ENCODE data around the gene SFXN4. TPM values are rescaled to one million over a fixed set of nuclear protein-coding genes. Genes with fewer than 3 reads are reported as not detected.
A peak's percentile ranks its signal among the peaks of the same experiment; 100 is the strongest.

The SFXN4 gene, protein sequence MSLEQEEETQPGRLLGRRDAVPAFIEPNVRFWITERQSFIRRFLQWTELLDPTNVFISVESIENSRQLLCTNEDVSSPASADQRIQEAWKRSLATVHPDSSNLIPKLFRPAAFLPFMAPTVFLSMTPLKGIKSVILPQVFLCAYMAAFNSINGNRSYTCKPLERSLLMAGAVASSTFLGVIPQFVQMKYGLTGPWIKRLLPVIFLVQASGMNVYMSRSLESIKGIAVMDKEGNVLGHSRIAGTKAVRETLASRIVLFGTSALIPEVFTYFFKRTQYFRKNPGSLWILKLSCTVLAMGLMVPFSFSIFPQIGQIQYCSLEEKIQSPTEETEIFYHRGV
- total RNA-seq (2014; rRNA removed; shearing (Covaris generic)) (22.3 and 51.6 TPM in 2 replicates), polyA plus RNA-seq (2016; fragmentation: Nextera tagmentation; extraction: Ambion mirVana) (18.6 and 20.1 TPM in 2 replicates)
- long read RNA-seq, transcript SFXN4-201 (14 exons, 1,363 nt), result major isoform, 14 of 25 reads
- long read RNA-seq, partial matches to known transcripts, result 0 of 25 reads
- long read RNA-seq, other reads (novel, unspliced or antisense), result 11 of 25 reads

- Histone ChIP-seq H2AFZ (peak within 1 kb of the TSS; percentile 91), H3K79me2 (replicated peaks; ENCODE audit: insufficient read depth) (peaks cover 4% of the 10 kb centered on the region), H3K27me3 (ENCODE audit: insufficient read depth) (no peaks in the 10 kb centered on the region), H3K27ac (ENCODE audit: low read depth) (no peak within 1 kb of the TSS; the same call in 1 of the 2 replicates), H3K36me3 (ENCODE audit: insufficient read depth) (peaks cover 28% of the 10 kb centered on the region), H3K4me1 (ENCODE audit: insufficient read depth) (peaks cover 13% of the 10 kb centered on the region), H4K20me1 (replicated peaks; ENCODE audit: insufficient read depth) (peaks cover 13% of the 10 kb centered on the region), H3K4me3 (peak within 1 kb of the TSS; percentile 90), H3K9me2 (ENCODE audit: insufficient read depth) (no peaks in the 10 kb centered on the region), H3K4me2 (peak within 1 kb of the TSS; percentile 95), H3F3A (replicated peaks; ENCODE audit: low read depth) (peaks cover 20% of the 10 kb centered on the region; the same call in 1 of the 2 replicates)
- TF ChIP-seq POLR2AphosphoS5 (IDR thresholded peaks at IDR 0.05; ENCODE audit: low read depth) (peak; percentile 55), ZNF331 (CRISPR knock-in tag; IDR thresholded peaks at IDR 0.05; ENCODE audit: low read depth) (no peak), CTCF (conservative IDR thresholded peaks at IDR 0.05; ENCODE audit: low read depth in 2 of 2) (0 out of 4 replicates have a peak, but pooled peaks of 1 of the 2 experiments have one; percentile 13), EZH2phosphoT487 (IDR thresholded peaks at IDR 0.05; ENCODE audit: unreplicated experiment) (no peak)
- peak; percentile 78 for ATAC-seq
- Mint-ChIP-seq H3K4me3 (peak within 1 kb of the TSS; percentile 88), H3K27me3 (ENCODE audit: insufficient read depth, low read depth, poor library complexity) (peaks cover 9% of the 10 kb centered on the region), H3K9me3 (no peaks in the 10 kb centered on the region), H3K27ac (peak within 1 kb of the TSS; percentile 48; the same call in 1 of the 2 replicates), H3K36me3 (ENCODE audit: low read depth) (peaks cover 48% of the 10 kb centered on the region), H3K4me1 (peaks cover 11% of the 10 kb centered on the region)
- peak; percentile 67 for DNase-seq (ENCODE audit: low spot score)
These were observed at the start of gene SFXN4 for GRCh38 chr10:119165171-119166117. Gene SFXN4 (minus strand): TSS chr10:119165714. CDS start chr10:119165647, 67 bp downstream.

GRCh38 chr10:119211625-119212441 lies 46.3 kb upstream of the SFXN4 start:
- H2AFZ ChIP-seq, result no peak overlapping the region
- no peaks in the 10 kb centered on the region; the same call in 1 of the 2 replicates for H4K20me1 ChIP-seq (replicated peaks; ENCODE audit: insufficient read depth)
- no peaks in the 10 kb centered on the region for H3K36me3 ChIP-seq (ENCODE audit: insufficient read depth)
- H3K4me2 ChIP-seq, result no peak overlapping the region; the same call in 1 of the 2 replicates
- peaks cover 6% of the 10 kb centered on the region; the same call in 1 of the 2 replicates for H3F3A ChIP-seq (replicated peaks; ENCODE audit: low read depth)
- ATAC-seq (no peak), DNase-seq (ENCODE audit: low spot score) (no peak)
- no peak overlapping the region for H3K27ac ChIP-seq (ENCODE audit: low read depth)
- H3K4me1 Mint-ChIP-seq, result peaks cover 52% of the 10 kb centered on the region
- H3K4me3 Mint-ChIP-seq, result no peak overlapping the region
- H3K9me3 Mint-ChIP-seq, result no peaks in the 10 kb centered on the region
- no peaks in the 10 kb centered on the region for H3K9me2 ChIP-seq (ENCODE audit: insufficient read depth)
- peaks cover 18% of the 10 kb centered on the region for H3K27me3 ChIP-seq (ENCODE audit: insufficient read depth)
- no peak overlapping the region for H3K4me3 ChIP-seq
- H3K27ac Mint-ChIP-seq, result no peak overlapping the region
- H3K4me1 ChIP-seq (ENCODE audit: insufficient read depth), result peaks cover 44% of the 10 kb centered on the region
- H3K27me3 Mint-ChIP-seq (ENCODE audit: insufficient read depth, low read depth, poor library complexity), result peaks cover 27% of the 10 kb centered on the region
- no peaks in the 10 kb centered on the region for H3K36me3 Mint-ChIP-seq (ENCODE audit: low read depth)
- no peaks in the 10 kb centered on the region for H3K79me2 ChIP-seq (replicated peaks; ENCODE audit: insufficient read depth)
- TF ChIP-seq JUNB (IDR thresholded peaks at IDR 0.05; ENCODE audit: unreplicated experiment) (no peak), CTCF (conservative IDR thresholded peaks at IDR 0.05; ENCODE audit: low read depth in 2 of 2) (no peak)
